ENCODE measurements around the gene CSNK2A2. TPM values are rescaled to one million over a fixed set of nuclear protein-coding genes. Genes with fewer than 3 reads are reported as not detected.

Gene CSNK2A2
- total RNA-seq, 1 donor = 25.4 TPM

DNA sequence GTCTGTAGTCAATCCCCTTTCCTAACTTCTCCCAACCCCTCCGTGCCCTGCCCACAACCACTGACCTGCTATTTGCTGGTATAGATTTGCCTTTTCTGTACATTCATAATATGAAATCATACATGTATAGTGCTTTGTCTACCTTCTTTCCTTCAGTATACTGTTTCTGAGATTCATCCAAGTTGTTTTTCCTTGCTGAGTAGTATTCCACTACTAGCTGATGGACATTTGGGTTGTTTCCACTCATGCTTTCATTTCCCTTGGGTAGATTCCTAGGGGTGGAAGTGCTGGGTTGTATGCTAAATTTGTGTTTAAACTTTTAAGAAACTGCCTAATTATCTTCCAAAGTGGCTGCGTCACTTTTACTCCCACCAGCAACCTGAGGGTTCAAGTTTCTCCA, 27.7 kb downstream of the CSNK2A2 start:
- TF ChIP-seq, protein P1, sequence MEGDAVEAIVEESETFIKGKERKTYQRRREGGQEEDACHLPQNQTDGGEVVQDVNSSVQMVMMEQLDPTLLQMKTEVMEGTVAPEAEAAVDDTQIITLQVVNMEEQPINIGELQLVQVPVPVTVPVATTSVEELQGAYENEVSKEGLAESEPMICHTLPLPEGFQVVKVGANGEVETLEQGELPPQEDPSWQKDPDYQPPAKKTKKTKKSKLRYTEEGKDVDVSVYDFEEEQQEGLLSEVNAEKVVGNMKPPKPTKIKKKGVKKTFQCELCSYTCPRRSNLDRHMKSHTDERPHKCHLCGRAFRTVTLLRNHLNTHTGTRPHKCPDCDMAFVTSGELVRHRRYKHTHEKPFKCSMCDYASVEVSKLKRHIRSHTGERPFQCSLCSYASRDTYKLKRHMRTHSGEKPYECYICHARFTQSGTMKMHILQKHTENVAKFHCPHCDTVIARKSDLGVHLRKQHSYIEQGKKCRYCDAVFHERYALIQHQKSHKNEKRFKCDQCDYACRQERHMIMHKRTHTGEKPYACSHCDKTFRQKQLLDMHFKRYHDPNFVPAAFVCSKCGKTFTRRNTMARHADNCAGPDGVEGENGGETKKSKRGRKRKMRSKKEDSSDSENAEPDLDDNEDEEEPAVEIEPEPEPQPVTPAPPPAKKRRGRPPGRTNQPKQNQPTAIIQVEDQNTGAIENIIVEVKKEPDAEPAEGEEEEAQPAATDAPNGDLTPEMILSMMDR (IDR thresholded peaks at IDR 0.05; ENCODE audit: insufficient read depth, low read length) = no peak
- H3K4me3 ChIP-seq (ENCODE audit: low read depth, low read length) = no peak overlapping the region
- no peak for DNase-seq (ENCODE audit: low read depth)

DNA sequence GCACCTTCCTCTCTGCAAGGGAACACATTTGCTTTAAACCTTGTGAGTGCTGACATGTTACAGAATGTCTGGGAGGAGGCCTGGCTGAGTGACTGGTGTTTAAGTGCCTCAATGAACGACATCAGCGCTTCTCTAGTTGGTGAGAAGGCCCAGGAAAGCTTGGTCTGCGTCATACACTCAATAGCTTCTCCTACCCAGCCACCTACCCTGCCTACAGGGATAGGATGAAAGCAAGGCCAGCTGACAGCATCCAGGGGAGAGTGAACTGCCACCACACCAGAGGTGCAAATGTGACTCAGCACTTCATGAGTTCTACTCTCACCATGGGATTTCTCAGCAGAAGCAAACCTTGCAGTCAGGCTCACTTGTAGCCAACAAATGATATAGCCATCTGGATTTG, 37.1 kb downstream of the CSNK2A2 start:
- no peak for DNase-seq (ENCODE audit: low read depth)
- H3K4me3 ChIP-seq (ENCODE audit: low read depth, low read length) = no peak overlapping the region
- TF ChIP-seq, protein P1 (IDR thresholded peaks at IDR 0.05; ENCODE audit: insufficient read depth, low read length) = no peak

DNA sequence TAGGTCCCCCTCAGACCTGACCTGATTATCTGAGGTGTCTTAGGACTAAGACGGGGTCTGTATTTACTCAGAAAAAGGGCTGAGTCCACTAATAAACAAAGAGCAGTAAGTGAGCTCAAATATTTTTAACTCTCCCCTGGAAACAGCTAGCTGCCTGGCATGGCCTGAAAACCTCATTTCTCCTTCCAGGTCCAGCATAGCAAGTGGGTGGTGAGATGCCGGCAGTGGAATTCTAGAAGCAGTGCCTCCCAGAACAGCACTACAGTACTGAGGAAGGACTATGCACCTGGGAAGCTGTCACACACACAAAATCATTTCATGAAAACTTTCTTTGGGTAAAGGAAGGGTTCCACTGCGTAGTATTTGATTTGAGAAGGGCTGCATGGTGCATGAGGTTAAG, 39.2 kb downstream of the CSNK2A2 start:
- DNase-seq (ENCODE audit: low read depth) = no peak
- TF ChIP-seq, protein P1 (IDR thresholded peaks at IDR 0.05; ENCODE audit: insufficient read depth, low read length) = no peak
- H3K4me3 ChIP-seq (ENCODE audit: low read depth, low read length) = no peak overlapping the region

DNA sequence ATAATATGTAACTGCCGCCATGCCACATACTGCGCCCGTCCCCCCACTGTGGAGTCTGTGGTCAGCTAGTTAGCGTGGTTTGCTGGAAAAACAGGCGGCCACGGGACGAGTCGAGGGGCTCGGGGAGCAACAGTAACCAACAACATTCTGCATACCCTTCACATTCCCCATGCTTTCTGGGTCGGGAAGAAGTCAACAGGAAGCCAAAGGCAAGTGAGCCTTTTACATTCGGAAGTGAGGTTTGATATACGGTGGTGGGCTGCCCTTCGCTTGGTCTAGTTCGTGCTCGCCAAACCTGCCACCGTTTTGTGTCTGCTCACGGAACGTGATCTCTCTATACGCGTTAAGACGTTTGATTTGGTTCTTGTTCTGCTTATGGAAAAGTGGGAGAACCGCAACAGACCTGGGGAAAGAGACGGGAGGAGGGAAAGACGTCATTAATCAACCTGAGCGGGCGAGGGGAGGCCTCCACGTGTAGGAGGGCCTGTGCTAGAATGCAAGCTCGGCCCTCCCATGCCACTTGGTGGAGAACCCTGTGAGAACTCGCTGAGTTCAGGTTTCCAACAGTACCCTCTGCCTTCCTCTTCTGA, 39.9 kb downstream of the CSNK2A2 start:
- DNase-seq (ENCODE audit: low read depth) = no peak
- H3K4me3 ChIP-seq (ENCODE audit: low read depth, low read length) = no peak overlapping the region
- TF ChIP-seq, protein P1 (IDR thresholded peaks at IDR 0.05; ENCODE audit: insufficient read depth, low read length) = no peak

DNA sequence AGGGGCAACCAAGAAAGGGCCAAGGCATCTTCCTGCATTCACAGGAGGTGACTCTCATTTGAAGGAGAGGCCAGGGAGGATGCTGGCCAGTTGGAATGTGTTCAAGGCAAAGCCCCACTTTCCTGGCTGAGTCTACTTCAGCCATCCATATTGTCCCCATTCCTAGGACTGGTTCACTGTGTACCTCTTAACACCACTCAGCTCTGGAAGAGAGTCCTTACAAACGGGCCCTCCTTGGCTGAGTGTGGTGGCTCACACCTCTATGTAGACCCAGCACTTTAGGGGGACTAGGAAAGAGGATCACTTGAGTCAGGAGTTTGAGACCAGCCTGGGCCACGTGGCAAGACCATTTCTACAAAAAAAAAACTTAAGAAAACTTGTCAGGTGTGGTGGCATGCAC, 40.7 kb downstream of the CSNK2A2 start:
- no peak for DNase-seq (ENCODE audit: low read depth)
- no peak overlapping the region for H3K4me3 ChIP-seq (ENCODE audit: low read depth, low read length)

DNA sequence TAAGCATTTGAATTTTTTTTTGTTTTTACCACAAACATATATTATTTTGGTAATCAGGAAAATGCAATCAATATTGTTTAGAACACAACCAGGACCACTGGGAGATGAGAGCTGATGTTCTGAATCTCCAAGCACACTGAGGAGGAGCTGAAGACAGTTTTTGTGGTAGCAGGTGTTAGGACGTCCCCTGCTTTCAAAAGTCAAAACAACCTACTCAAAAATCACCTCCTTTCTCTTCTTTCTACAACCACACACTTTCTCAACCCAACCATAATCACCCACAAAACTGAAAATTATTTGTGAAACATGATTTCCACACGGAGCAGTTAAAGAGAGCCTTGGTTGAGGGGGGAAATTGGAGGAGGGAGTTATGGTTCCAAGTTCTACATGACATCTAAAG, 42.1 kb downstream of the CSNK2A2 start:
- H3K4me3 ChIP-seq (ENCODE audit: low read depth, low read length) = no peak overlapping the region
- no peak for DNase-seq (ENCODE audit: low read depth)
- TF ChIP-seq, protein P1 (IDR thresholded peaks at IDR 0.05; ENCODE audit: insufficient read depth, low read length) = no peak

More for the DNA sequence above, 40.7 kb downstream of the CSNK2A2 start:
- TF ChIP-seq, protein P1 (IDR thresholded peaks at IDR 0.05; ENCODE audit: insufficient read depth, low read length) = no peak

DNA sequence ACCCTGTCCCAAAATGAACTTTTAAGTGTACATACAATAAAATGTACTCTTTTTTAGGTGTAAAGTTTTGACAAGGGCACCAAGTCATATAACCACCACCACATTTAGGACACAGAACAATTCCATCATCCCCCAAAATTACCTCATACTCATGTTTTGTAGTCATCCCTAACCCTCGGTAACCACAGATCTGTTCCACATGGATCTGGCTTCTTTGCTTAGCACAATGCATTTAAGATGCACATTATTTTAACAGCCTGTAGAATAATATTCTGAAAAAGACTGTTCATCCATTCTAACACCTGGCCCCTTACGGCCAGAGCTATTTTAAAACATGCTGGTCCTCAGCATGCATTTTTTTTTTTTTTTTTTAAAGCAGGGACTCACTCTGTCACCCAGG, 43.6 kb downstream of the CSNK2A2 start:
- H3K4me3 ChIP-seq (ENCODE audit: low read depth, low read length) = no peak overlapping the region
- no peak for DNase-seq (ENCODE audit: low read depth)
- TF ChIP-seq, protein P1 (IDR thresholded peaks at IDR 0.05; ENCODE audit: insufficient read depth, low read length) = no peak

All from fibroblast of the aortic adventitia (primary cell).